ENCODE data around the gene ATP6V0D1. TPM values are rescaled to one million over a fixed set of nuclear protein-coding genes. Genes with fewer than 3 reads are reported as not detected.
A peak's percentile ranks its signal among the peaks of the same experiment; 100 is the strongest.

The ATP6V0D1 gene
- total RNA-seq, 2 donors from 2014 or later, result 79.7 to 95.7 TPM

DNA sequence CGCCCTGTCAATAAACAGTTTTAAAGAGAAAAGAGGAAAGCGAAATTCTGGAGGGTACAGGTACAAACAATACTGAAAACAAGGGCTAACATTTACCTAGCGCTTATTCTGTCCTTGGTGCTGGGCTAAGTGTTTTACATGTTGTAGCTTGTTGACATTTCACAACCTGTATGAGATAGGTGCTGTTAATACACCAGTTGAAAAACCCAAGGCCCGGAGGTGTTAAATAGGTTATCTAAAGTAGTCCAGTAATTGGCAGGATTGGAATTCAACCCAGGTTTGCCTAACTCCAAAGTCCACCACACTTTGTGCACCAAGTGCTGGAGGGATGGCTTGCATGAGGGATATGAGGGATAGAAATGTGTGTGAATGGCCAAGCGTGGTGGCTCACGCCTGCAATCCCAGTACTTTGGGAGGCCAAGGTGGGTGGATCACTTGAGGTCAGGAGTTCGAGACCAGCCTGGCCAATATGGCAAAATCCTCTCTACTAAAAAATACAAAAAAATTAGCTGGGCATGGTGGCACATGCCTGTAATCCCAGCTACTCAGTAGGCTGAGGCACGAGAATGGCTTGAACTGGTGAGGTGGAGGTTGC is 2.9 kb downstream of the ATP6V0D1 start:
- Histone ChIP-seq H3K9me3 (no peaks in the 10 kb centered on the region), H3K27me3 (no peaks in the 10 kb centered on the region), H3K27ac (no peak overlapping the region), H3K36me3 (no peaks in the 10 kb centered on the region), H3K4me3 (no peak overlapping the region), H3K4me1 (peaks cover 0 to 61% of the 10 kb centered on the region in 2 donors)
- TF ChIP-seq, protein P1, sequence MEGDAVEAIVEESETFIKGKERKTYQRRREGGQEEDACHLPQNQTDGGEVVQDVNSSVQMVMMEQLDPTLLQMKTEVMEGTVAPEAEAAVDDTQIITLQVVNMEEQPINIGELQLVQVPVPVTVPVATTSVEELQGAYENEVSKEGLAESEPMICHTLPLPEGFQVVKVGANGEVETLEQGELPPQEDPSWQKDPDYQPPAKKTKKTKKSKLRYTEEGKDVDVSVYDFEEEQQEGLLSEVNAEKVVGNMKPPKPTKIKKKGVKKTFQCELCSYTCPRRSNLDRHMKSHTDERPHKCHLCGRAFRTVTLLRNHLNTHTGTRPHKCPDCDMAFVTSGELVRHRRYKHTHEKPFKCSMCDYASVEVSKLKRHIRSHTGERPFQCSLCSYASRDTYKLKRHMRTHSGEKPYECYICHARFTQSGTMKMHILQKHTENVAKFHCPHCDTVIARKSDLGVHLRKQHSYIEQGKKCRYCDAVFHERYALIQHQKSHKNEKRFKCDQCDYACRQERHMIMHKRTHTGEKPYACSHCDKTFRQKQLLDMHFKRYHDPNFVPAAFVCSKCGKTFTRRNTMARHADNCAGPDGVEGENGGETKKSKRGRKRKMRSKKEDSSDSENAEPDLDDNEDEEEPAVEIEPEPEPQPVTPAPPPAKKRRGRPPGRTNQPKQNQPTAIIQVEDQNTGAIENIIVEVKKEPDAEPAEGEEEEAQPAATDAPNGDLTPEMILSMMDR (IDR thresholded peaks at IDR 0.05), result no peak
- DNase-seq (ENCODE audit: low spot score), result no peak

DNA sequence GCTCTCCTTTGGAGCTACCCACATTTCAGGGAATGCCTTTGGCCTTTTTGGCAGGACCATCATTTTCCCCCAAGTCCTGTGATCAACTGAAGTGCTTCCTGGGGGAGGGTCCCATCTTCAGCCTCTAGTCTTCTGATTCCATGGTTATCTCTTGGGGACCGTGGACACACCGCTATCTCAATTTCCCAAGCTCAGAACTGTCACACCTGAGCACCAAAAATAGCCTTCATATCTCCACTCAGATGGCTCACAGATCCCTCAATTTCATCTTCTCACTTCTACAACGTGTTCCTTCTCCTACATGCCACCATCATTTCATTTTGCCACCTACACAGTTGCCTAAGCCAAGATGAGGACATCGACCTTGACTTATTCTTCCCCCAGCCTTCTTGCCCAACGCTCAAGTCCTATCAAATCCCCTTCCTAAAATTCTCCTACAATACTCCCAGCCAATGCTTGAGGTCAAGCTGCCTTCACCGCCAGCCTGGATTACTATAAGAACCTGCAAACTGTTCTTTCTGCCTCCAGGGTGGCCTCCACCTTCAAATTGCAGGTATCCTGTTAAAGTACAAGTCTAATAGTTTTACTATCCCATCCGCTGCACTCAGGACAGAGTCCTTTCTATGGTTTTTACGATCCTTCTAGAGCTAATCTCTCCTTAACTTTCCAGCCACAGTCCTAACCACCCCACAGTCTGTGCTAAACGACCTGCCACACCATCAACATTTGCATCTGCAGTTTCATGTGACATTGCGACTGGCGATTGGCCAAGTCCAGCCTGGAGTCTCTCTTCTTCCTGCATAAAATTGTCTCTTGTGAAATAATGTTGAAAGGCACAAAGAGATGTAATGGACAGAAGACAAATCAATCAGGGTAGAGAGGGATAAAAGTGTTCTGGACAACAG is 6.2 kb downstream of the ATP6V0D1 start:
- Histone ChIP-seq H3K9me3 (no peaks in the 10 kb centered on the region), H3K27ac (no peak overlapping the region), H3K4me3 (no peak overlapping the region), H3K36me3 (no peaks in the 10 kb centered on the region), H3K4me1 (peaks cover 0 to 57% of the 10 kb centered on the region in 2 donors), H3K27me3 (no peaks in the 10 kb centered on the region)
- TF ChIP-seq, protein P1 (IDR thresholded peaks at IDR 0.05), result no peak
- DNase-seq (ENCODE audit: low spot score), result no peak

DNA sequence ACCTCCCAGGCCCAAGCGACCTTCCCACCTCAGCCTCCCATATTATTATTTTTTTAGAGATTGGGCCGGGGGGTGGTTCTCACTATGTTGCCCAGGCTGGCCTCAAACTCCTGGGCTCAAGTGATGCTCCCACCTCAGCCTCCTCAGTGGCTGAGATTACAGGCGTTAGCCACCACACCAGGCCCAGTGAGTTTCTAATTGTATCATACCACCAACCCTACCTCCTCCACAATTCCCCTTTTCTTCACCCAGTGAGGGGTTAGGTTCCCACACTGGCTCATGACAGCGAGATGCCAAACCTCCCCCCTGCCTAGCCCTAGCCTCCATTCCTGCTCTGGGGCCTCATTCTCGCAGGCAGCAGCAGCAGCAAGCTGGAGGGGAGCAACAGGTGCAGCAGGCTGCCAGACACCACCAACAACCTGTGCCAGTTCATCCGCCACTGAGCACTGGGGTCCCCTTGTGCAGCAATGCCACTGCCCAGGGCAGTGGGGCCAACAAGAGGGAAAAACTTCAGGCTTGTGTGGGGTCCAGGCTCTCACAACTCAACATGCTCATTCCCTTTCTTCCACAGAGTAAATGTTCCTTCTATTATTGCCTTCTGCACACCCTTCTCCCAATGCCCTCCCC is 9.1 kb downstream of the ATP6V0D1 start:
- Histone ChIP-seq H3K4me1 (peaks cover 0 to 65% of the 10 kb centered on the region in 2 donors), H3K27me3 (no peaks in the 10 kb centered on the region), H3K27ac (no peak overlapping the region), H3K9me3 (no peaks in the 10 kb centered on the region), H3K36me3 (no peaks in the 10 kb centered on the region), H3K4me3 (no peak overlapping the region)
- no peak for DNase-seq (ENCODE audit: low spot score)
- TF ChIP-seq, protein P1 (IDR thresholded peaks at IDR 0.05), result no peak

DNA sequence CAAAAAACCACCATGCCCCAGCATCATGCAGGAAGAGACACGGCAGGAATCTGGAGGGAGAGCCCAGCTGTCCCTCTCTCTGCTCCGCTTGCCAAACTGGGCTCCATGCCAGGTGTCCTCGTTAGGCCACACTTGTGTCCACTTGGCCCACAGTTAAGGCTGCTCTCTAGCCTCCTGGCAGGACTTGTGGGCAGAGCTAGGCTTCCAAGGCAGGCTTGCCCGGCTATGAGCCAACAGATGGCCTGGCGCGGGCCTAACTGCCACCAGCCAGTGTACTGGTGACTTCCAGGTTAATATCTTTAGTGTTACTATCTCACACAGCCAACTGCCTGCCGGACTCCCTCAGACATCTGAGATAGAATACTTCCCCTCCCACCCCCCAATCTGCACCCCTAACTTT is 10.6 kb downstream of the ATP6V0D1 start:
- no peak overlapping the region for H3K4me3 ChIP-seq
- no peaks in the 10 kb centered on the region for H3K9me3 ChIP-seq
- no peak overlapping the region for H3K27ac ChIP-seq
- H3K36me3 ChIP-seq, result no peaks in the 10 kb centered on the region
- peaks cover 0 to 61% of the 10 kb centered on the region in 2 donors for H3K4me1 ChIP-seq
- TF ChIP-seq, protein P1 (IDR thresholded peaks at IDR 0.05), result no peak
- peak; percentile 72 for DNase-seq (ENCODE audit: low spot score)
- no peaks in the 10 kb centered on the region for H3K27me3 ChIP-seq

DNA sequence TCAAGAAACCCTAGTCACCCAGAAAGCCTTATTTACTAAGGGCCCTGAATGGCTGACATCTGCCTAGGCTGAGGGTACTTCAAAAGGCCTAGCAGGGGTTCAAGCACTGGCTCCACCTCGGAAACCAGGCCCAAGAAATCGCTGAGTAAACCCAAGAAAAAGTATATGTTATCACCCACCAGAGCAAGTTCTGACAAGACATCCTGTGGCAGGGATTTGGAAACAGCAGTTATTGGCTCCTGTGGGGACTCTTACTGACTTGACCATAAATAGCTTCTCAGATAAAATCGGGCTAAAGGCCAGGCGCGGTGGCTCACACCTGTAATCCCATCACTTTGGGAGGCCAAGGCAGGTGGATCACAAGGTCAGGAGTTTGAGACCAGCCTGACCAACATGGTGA is 12.2 kb downstream of the ATP6V0D1 start:
- H3K27me3 ChIP-seq, result no peaks in the 10 kb centered on the region
- H3K4me3 ChIP-seq, result no peak overlapping the region
- TF ChIP-seq, protein P1 (IDR thresholded peaks at IDR 0.05), result no peak
- no peaks in the 10 kb centered on the region for H3K36me3 ChIP-seq
- no peak overlapping the region for H3K27ac ChIP-seq
- no peaks in the 10 kb centered on the region for H3K9me3 ChIP-seq
- DNase-seq (ENCODE audit: low spot score), result no peak
- peaks cover 0 to 62% of the 10 kb centered on the region in 2 donors for H3K4me1 ChIP-seq

Measured in right atrium auricular region (tissue), 2 donors.